CD14-positive monocyte (primary cell): ENCODE data around the gene METTL22. TPM values are rescaled to one million over a fixed set of nuclear protein-coding genes. Genes with fewer than 3 reads are reported as not detected.

Experiments
- DNase-seq, 3 donors: peaks; one replicate each; pipeline ENCODE4 v3.0.0-alpha.2; 2011 to 2022
- H2AFZ ChIP-seq: 2 replicates; pipeline ENCODE4 v1.6.0; 2012; ENCODE audit warnings: mild to moderate bottlenecking, low read depth, low read length, inconsistent platforms; ENCODE audit not compliant: insufficient read depth, poor library complexity, severe bottlenecking
- H3K27ac ChIP-seq, 2 donors: 1 replicate in 1 of 2; 2 replicates in 1 of 2; pipeline ENCODE4 v1.5.1; 2012 to 2013; ENCODE audit warnings: low read length in 2 of 2, control low read depth in 1 of 2, inconsistent platforms in 1 of 2, low read depth in 1 of 2, mild to moderate bottlenecking in 1 of 2
- H3K27me3 ChIP-seq, 2 donors: one replicate each; pipeline versions ENCODE4 v1.6.0 to v1.6.1; 2011 to 2013; ENCODE audit warnings: low read length in 2 of 2; ENCODE audit not compliant: control insufficient read depth in 2 of 2, insufficient read depth in 2 of 2
- H3K36me3 ChIP-seq, 2 donors: replicated peaks in 1 of 2; 1 replicate in 1 of 2; 2 replicates in 1 of 2; pipeline versions ENCODE4 v1.5.1 to v1.6.1; 2012 to 2013; ENCODE audit warnings: low read length in 2 of 2, control low read depth in 1 of 2, inconsistent platforms in 1 of 2, mild to moderate bottlenecking in 1 of 2; ENCODE audit not compliant: insufficient read depth in 2 of 2, control insufficient read depth in 1 of 2
- H3K4me1 ChIP-seq, 2 donors: 1 replicate in 1 of 2; 2 replicates in 1 of 2; pipeline versions ENCODE4 v1.5.1 to v1.6.1; 2012 to 2013; ENCODE audit warnings: low read length in 2 of 2, control low read depth in 1 of 2, inconsistent platforms in 1 of 2, mild to moderate bottlenecking in 1 of 2, moderate library complexity in 1 of 2; ENCODE audit not compliant: insufficient read depth in 2 of 2, control insufficient read depth in 1 of 2
- H3K4me2 ChIP-seq: replicated peaks from 2 replicates; pipeline ENCODE3; 2012; ENCODE audit warnings: low read length, moderate library complexity, mild to moderate bottlenecking; ENCODE audit not compliant: poor library complexity, severe bottlenecking; ENCODE audit errors: extremely low read depth
- H3K4me3 ChIP-seq, 3 experiments: fragments of 200-600 bp in 1 of 3; sonication (generic) in 1 of 3; replicated peaks in 1 of 3; 1 replicate in 2 of 3; 2 replicates in 1 of 3; pipeline ENCODE4 v1.5.1; 2011 to 2013; ENCODE audit warnings: low read length in 3 of 3, mild to moderate bottlenecking in 3 of 3, control low read depth in 2 of 3, low read depth in 2 of 3, inconsistent platforms in 1 of 3, moderate library complexity in 1 of 3
- H3K79me2 ChIP-seq: 2 replicates; pipeline ENCODE4 v1.6.0; 2012; ENCODE audit warnings: mild to moderate bottlenecking, control low read depth, inconsistent platforms, low read length, moderate library complexity; ENCODE audit not compliant: insufficient read depth
- H3K9ac ChIP-seq: 2 replicates; pipeline ENCODE4 v1.6.0; 2017; ENCODE audit warnings: low read length, mild to moderate bottlenecking; ENCODE audit not compliant: insufficient read depth, poor library complexity, severe bottlenecking
- H3K9me3 ChIP-seq, 2 donors: replicated peaks in 1 of 2; 1 replicate in 1 of 2; 2 replicates in 1 of 2; pipeline versions ENCODE4 v1.5.1 to v1.6.1; 2012 to 2013; ENCODE audit warnings: low read length in 2 of 2, control low read depth in 1 of 2; ENCODE audit not compliant: control insufficient read depth in 1 of 2, insufficient read depth in 1 of 2
- H4K20me1 ChIP-seq: 2 replicates; pipeline ENCODE4 v1.6.0; 2012; ENCODE audit warnings: mild to moderate bottlenecking, low read length, control low read depth, moderate library complexity; ENCODE audit not compliant: insufficient read depth
- H3K27ac Mint-ChIP-seq, 7 donors: one replicate each; pipeline ENCODE4 v1.8.0; 2020; ENCODE audit warnings: mild to moderate bottlenecking in 7 of 7, mixed read lengths in 7 of 7, moderate library complexity in 6 of 7, inconsistent platforms in 2 of 7
- H3K27me3 Mint-ChIP-seq, 3 donors: one replicate each; pipeline ENCODE4 v1.8.0; 2021 to 2022; ENCODE audit warnings: low read depth in 3 of 3, mild to moderate bottlenecking in 3 of 3, mixed read lengths in 3 of 3, moderate library complexity in 3 of 3, inconsistent platforms in 1 of 3
- H3K36me3 Mint-ChIP-seq, 2 donors: one replicate each; pipeline ENCODE4 v1.8.0; 2020; ENCODE audit warnings: mixed read lengths in 2 of 2, inconsistent platforms in 1 of 2, mild to moderate bottlenecking in 1 of 2
- H3K4me1 Mint-ChIP-seq: one replicate; pipeline ENCODE4 v1.8.0; 2020; ENCODE audit warnings: mild to moderate bottlenecking, mixed read lengths
- H3K4me3 Mint-ChIP-seq, 2 donors: one replicate each; pipeline ENCODE4 v1.8.0; 2020; ENCODE audit warnings: mild to moderate bottlenecking in 2 of 2, mixed read lengths in 2 of 2, moderate library complexity in 1 of 2
- H3K9me3 Mint-ChIP-seq, 7 donors: one replicate each; pipeline ENCODE4 v1.8.0; 2020 to 2022; ENCODE audit warnings: mixed read lengths in 7 of 7, mild to moderate bottlenecking in 6 of 7, moderate library complexity in 6 of 7, inconsistent platforms in 2 of 7
- CTCF ChIP-seq: fragments of 200-600 bp; IDR thresholded peaks from one replicate; pipeline ENCODE4 v1.8.0; 2022; ENCODE audit warnings: antibody characterized with exemption, mild to moderate bottlenecking
- WGBS: methylation state at CpG from one replicate; pipeline ENCODE4 v1.1.5; 2013; ENCODE audit warnings: missing lambda C conversion rate; ENCODE audit not compliant: insufficient coverage; 5-methylcytosine and 5-hydroxymethylcytosine counted together
- intact Hi-C, 2 donors: fragments of 100-400 bp; cut with micrococcal nuclease; formaldehyde crosslinking; loops; one replicate each; pipeline versions ENCODE4 v1.15.0 to v1.15.1; 2023
- polyA plus RNA-seq, 3 donors: library from polyadenylated mRNA; depleted of rRNA in 1 of 3; unstranded in 2 of 3; stranded (reverse) in 1 of 3; fragments of 300-500 nt in 2 of 3; fragments of >200 nt in 1 of 3; fragmentation: Illumina TruSeq in 2 of 3; gene quantifications; 1 replicate in 2 of 3; 2 replicates in 1 of 3; pipeline ENCODE4 v1.2.3, GENCODE V29; 2012 to 2021

The METTL22 gene
- polyA plus RNA-seq, 3 donors = 36.0 to 44.0 (median 38.9) TPM

- peaks cover 0 to 2% of the 10 kb centered on the region in 2 donors for H3K4me1 ChIP-seq
- no peaks in the 10 kb centered on the region for H3K36me3 ChIP-seq
- no peak overlapping the region for H3K27ac Mint-ChIP-seq
- DNase-seq = no peak
- H3K4me2 ChIP-seq = no peak overlapping the region
- H2AFZ ChIP-seq = no peak overlapping the region
- 100% methylated on average over 1 of the region's 1 CpG for WGBS
- H3K4me3 ChIP-seq = no peak overlapping the region
- H4K20me1 ChIP-seq = no peaks in the 10 kb centered on the region
- peaks cover 2 to 5% of the 10 kb centered on the region in 2 donors for H3K27me3 ChIP-seq
- H3K36me3 Mint-ChIP-seq = no peaks in the 10 kb centered on the region
- intact Hi-C loops = no loop called here
- H3K79me2 ChIP-seq = no peaks in the 10 kb centered on the region
- TF ChIP-seq CTCF = no peak
- H3K27ac ChIP-seq = no peak overlapping the region
- H3K4me1 Mint-ChIP-seq = peaks cover 6% of the 10 kb centered on the region
- no peak overlapping the region for H3K9ac ChIP-seq
- peaks cover 1 to 6% (median 3%) of the 10 kb centered on the region in 3 donors for H3K27me3 Mint-ChIP-seq
- H3K9me3 Mint-ChIP-seq = peaks cover 0 to 14% (median 6%) of the 10 kb centered on the region in 7 donors
- H3K4me3 Mint-ChIP-seq = no peak overlapping the region
- peaks cover 10 to 14% of the 10 kb centered on the region in 2 donors for H3K9me3 ChIP-seq
Measured at GRCh38 chr16:8596581-8596980, 24.9 kb upstream of the METTL22 start.

GRCh38 chr16:8600144-8600775 is 21.2 kb upstream of the METTL22 start:
- Mint-ChIP-seq H3K4me3 (no peak overlapping the region), H3K4me1 (no peaks in the 10 kb centered on the region), H3K9me3 (peaks cover 0 to 16% (median 6%) of the 10 kb centered on the region in 7 donors), H3K27me3 (peaks cover 8 to 13% (median 8%) of the 10 kb centered on the region in 3 donors), H3K27ac (peak overlapping the region in 1 of 7 donors; percentile 25), H3K36me3 (no peaks in the 10 kb centered on the region)
- TF ChIP-seq CTCF = no peak
- Histone ChIP-seq H3K9me3 (peaks cover 7 to 14% of the 10 kb centered on the region in 2 donors), H3K27me3 (no peaks in the 10 kb centered on the region), H3K4me3 (no peak overlapping the region), H3K4me2 (no peak overlapping the region), H3K9ac (no peak overlapping the region), H3K79me2 (no peaks in the 10 kb centered on the region), H3K4me1 (no peaks in the 10 kb centered on the region), H4K20me1 (no peaks in the 10 kb centered on the region), H2AFZ (no peak overlapping the region), H3K27ac (no peak overlapping the region), H3K36me3 (no peaks in the 10 kb centered on the region)
- intact Hi-C loops = no loop called here
- DNase-seq = no peak
- 84% methylated on average over 8 of the region's 11 CpGs for WGBS
